ENCODE measurements around the gene S100A4. TPM values are rescaled to one million over a fixed set of nuclear protein-coding genes. Genes with fewer than 3 reads are reported as not detected.
A peak's percentile ranks its signal among the peaks of the same experiment; 100 is the strongest.

S100A4 gene
- total RNA-seq, 4 donors from 2014 or later: 89.3 to 229 (median 175) TPM

DNA sequence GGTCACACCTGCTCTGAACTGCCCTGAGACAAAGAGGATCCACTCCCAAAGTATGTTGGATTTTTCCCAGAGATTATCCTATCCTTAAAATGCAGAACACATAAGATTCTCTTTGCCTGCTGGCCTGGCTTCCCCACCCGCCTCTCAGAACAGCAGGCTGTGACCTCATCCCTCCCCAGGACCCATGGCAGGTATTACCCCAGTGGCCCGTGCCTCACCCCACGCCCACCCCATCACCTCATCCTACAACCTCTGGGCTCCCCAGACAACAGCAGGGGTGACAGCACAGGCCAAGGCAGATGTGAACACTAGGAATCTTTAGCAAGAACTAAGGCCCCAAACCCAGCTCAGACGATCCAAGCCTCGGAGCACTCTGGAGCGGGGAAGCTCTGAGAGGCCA, 50.1 kb downstream of the S100A4 start:
- no peak for TF ChIP-seq POLR2A (IDR thresholded peaks at IDR 0.05)
- TF ChIP-seq EP300 (IDR thresholded peaks at IDR 0.05): no peak
- TF ChIP-seq, protein P1, sequence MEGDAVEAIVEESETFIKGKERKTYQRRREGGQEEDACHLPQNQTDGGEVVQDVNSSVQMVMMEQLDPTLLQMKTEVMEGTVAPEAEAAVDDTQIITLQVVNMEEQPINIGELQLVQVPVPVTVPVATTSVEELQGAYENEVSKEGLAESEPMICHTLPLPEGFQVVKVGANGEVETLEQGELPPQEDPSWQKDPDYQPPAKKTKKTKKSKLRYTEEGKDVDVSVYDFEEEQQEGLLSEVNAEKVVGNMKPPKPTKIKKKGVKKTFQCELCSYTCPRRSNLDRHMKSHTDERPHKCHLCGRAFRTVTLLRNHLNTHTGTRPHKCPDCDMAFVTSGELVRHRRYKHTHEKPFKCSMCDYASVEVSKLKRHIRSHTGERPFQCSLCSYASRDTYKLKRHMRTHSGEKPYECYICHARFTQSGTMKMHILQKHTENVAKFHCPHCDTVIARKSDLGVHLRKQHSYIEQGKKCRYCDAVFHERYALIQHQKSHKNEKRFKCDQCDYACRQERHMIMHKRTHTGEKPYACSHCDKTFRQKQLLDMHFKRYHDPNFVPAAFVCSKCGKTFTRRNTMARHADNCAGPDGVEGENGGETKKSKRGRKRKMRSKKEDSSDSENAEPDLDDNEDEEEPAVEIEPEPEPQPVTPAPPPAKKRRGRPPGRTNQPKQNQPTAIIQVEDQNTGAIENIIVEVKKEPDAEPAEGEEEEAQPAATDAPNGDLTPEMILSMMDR (IDR thresholded peaks at IDR 0.05): no peak
- no peak for TF ChIP-seq POLR2AphosphoS5 (IDR thresholded peaks at IDR 0.05)
- Histone ChIP-seq H3K36me3 (no peaks in the 10 kb centered on the region), H3K27ac (no peak overlapping the region), H3K27me3 (no peaks in the 10 kb centered on the region), H3K9me3 (no peaks in the 10 kb centered on the region), H3K4me1 (peaks cover 36% of the 10 kb centered on the region), H3K4me3 (no peak overlapping the region)
- peak in 1 of 2 donors; percentile 70 for DNase-seq (ENCODE audit: low spot score in 2 of 2)
- 59% methylated on average over 6 of the region's 6 CpGs for WGBS

DNA sequence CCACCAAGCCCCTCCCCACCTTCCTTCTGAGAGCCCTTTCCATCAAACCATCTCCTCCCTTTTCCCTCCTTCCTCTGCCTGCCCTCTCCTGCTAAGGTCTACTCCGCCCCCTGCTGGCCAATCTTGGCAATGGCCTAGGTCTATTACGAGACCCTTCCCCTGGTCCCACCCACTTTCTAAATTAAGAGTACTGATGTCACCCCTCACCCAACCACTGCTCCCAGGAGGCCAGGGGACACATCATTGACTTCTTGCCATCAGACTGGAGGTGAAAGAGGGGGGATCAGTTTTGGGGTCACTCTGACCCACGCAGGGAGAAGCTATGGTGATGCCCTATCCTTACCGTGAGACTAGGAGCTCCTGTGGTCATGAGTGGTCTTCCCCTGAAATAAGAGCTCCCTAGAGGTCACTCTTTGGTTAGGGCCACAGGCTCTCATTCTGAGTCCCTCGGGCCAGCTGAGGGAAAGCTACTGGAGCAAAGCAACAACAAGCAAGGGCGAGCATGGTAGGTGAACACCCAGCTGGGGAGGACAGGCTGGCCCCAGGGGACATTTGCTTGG, 50.5 kb downstream of the S100A4 start:
- H3K4me1 ChIP-seq: peaks cover 41% of the 10 kb centered on the region
- 26% methylated on average over 4 of the region's 6 CpGs for WGBS
- H3K4me3 ChIP-seq: no peak overlapping the region
- no peaks in the 10 kb centered on the region for H3K9me3 ChIP-seq
- TF ChIP-seq, protein P1 (IDR thresholded peaks at IDR 0.05): peak; percentile 84 to 91
- no peak for TF ChIP-seq EP300 (IDR thresholded peaks at IDR 0.05)
- TF ChIP-seq POLR2AphosphoS5 (IDR thresholded peaks at IDR 0.05): no peak
- no peak for TF ChIP-seq POLR2A (IDR thresholded peaks at IDR 0.05)
- H3K36me3 ChIP-seq: no peaks in the 10 kb centered on the region
- DNase-seq (ENCODE audit: low spot score in 2 of 2): peak; percentile 89 to 91
- H3K27ac ChIP-seq: no peak overlapping the region
- H3K27me3 ChIP-seq: no peaks in the 10 kb centered on the region

Other genes with a start within 250 kb of the S100A4 start
- 10 to 100 TPM; 34.2 to 72.1 (median 55.3) TPM for gene PGLYRP3, start 232.9 kb downstream of the S100A4 start, total RNA-seq
- 10 to 100 TPM; 13.0 to 35.0 (median 21.2) TPM for gene PGLYRP4, start 197.0 kb downstream of the S100A4 start, total RNA-seq
- gene S100A9, start 188.0 kb downstream of the S100A4 start, total RNA-seq: 10 to 100 TPM; 11.0 to 95.4 (median 51.1) TPM
- gene S100A12, start 170.2 kb downstream of the S100A4 start, total RNA-seq: not detected
- gene S100A8, start 154.7 kb downstream of the S100A4 start, total RNA-seq: 10 to 100 TPM in 3 of 4 donors, 1 to 10 TPM in 1; 5.7 to 38.4 (median 19.5) TPM
- under 1 TPM in 1 of 4 donors, not detected in 3; 0.10 TPM for gene S100A7A, start 129.3 kb downstream of the S100A4 start, total RNA-seq
- 100 to 1,000 TPM in 1 of 4 donors, 10 to 100 TPM in 2, 1 to 10 TPM in 1; 5.1 to 107 (median 20.2) TPM for gene S100A7, start 85.2 kb downstream of the S100A4 start, total RNA-seq
- 100 to 1,000 TPM; 135 to 264 (median 241) TPM for gene S100A6, start 9.8 kb downstream of the S100A4 start, total RNA-seq
- gene S100A5, start 4.9 kb downstream of the S100A4 start, total RNA-seq: not detected
- 100 to 1,000 TPM in 1 of 4 donors, 10 to 100 TPM in 2, not detected in 1; 42.6 to 342 (median 88.0) TPM for gene S100A3, start 3.5 kb upstream of the S100A4 start, total RNA-seq
- gene S100A2, start 20.0 kb upstream of the S100A4 start, total RNA-seq: 100 to 1,000 TPM; 127 to 519 (median 267) TPM
- 100 to 1,000 TPM; 133 to 668 (median 414) TPM for gene S100A16, start 67.3 kb upstream of the S100A4 start, total RNA-seq
- 100 to 1,000 TPM; 252 to 555 (median 445) TPM for gene S100A14, start 70.5 kb upstream of the S100A4 start, total RNA-seq
- 10 to 100 TPM; 28.0 to 55.4 (median 43.1) TPM for gene S100A13, start 81.7 kb upstream of the S100A4 start, total RNA-seq
- gene S100A1, start 82.6 kb upstream of the S100A4 start, total RNA-seq: 10 to 100 TPM; 17.9 to 33.2 (median 21.1) TPM
- 10 to 100 TPM; 56.8 to 78.1 (median 58.2) TPM for gene CHTOP, start 88.3 kb upstream of the S100A4 start, total RNA-seq
- gene SNAPIN, start 112.9 kb upstream of the S100A4 start, total RNA-seq: 10 to 100 TPM; 33.6 to 41.1 (median 35.6) TPM
- 100 to 1,000 TPM in 3 of 4 donors, 10 to 100 TPM in 1; 68.2 to 149 (median 127) TPM for gene ILF2, start 125.2 kb upstream of the S100A4 start, total RNA-seq
- 10 to 100 TPM in 1 of 4 donors, 1 to 10 TPM in 3; 4.7 to 19.2 (median 6.9) TPM for gene NPR1, start 132.9 kb upstream of the S100A4 start, total RNA-seq
- gene INTS3, start 182.2 kb upstream of the S100A4 start, total RNA-seq: 10 to 100 TPM; 38.3 to 75.4 (median 43.9) TPM
- gene SLC27A3, start 229.6 kb upstream of the S100A4 start, total RNA-seq: 10 to 100 TPM; 18.3 to 72.3 (median 39.6) TPM

All from suprapubic skin (tissue), 4 donors.